ENCODE data around the gene DDAH2.

DDAH2 gene, protein sequence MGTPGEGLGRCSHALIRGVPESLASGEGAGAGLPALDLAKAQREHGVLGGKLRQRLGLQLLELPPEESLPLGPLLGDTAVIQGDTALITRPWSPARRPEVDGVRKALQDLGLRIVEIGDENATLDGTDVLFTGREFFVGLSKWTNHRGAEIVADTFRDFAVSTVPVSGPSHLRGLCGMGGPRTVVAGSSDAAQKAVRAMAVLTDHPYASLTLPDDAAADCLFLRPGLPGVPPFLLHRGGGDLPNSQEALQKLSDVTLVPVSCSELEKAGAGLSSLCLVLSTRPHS

DNA sequence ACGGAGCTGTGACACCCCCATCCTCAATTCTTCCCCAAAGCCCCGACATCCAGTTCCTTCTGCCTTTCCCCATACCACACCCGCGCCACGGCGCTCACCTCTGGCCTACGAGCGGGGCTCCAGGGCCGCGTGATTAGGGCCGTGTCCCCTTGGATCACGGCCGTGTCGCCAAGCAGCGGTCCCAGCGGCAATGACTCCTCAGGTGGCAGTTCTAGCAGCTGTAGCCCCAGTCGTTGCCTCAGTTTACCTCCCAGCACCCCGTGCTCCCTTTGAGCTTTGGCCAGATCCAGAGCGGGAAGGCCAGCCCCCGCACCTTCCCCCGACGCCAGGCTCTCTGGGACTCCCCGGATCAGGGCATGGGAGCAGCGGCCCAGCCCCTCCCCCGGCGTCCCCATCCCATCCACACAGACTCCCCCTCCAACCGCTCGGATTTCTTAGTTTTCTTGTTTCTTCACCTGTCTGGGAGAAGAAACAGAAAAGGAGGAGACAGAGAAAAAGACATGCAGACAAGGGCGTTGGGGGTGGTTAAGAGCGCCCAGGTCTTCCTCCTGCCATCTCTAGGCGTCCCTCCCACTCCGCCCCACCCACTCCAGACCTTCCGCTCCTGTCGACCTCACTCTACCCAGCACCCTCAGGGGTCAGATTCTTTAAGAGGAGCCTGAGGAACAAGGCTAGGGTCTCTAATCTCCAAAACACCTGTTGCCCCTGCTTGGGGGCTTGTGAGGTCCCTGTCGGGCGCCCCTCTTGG, at the start of gene DDAH2:
DDAH2 (minus strand) TSS at position 533 of the 748 bp plus-strand sequence; CDS start at position 395, 138 bp downstream.
- DNase-seq (ENCODE audit: low spot score in 2 of 2) = no peak
- Histone ChIP-seq H3K4me3 (peak within 1 kb of the TSS; percentile 82), H3K36me3 (replicated peaks) (peaks cover 35% of the 10 kb centered on the region), H3K4me1 (peaks cover 5% of the 10 kb centered on the region; the same call in 1 of the 2 replicates), H3K27me3 (ENCODE audit: low read depth) (no peaks in the 10 kb centered on the region), H3K9me3 (no peaks in the 10 kb centered on the region)
- in situ Hi-C loops (cut with MboI; ENCODE audit: low sequenced_read_pairs) = no loop called here

- Histone ChIP-seq H3K4me1 (peaks cover 6% of the 10 kb centered on the region), H3K9me3 (no peaks in the 10 kb centered on the region), H3K36me3 (replicated peaks) (peaks cover 55% of the 10 kb centered on the region), H3K27me3 (ENCODE audit: low read depth) (no peaks in the 10 kb centered on the region), H3K4me3 (no peak overlapping the region)
- in situ Hi-C loops (cut with MboI; ENCODE audit: low sequenced_read_pairs) = no loop called here
- DNase-seq (ENCODE audit: low spot score in 2 of 2) = no peak
Observed at GRCh38 chr6:31778193-31778592, 49.1 kb upstream of the DDAH2 start.

DNA sequence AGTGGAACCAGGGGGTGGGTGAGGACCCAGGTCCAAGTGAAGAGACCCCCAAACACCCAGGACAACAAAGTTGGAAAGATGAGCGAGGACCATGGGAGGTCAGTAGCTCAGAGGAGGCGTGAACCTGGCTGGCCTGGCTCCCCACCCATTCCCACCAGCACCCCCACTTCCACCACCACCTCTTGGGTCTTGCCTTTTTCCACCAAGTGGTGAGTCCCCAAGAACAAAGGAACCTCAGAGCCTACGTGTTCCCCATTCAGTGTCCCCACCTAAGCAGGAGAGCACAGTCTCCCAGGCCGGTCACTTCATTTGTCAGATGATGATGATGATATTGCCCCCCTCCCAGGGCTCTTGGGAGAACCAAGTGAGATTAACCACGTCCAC, 48.6 kb upstream of the DDAH2 start:
- in situ Hi-C loops (cut with MboI; ENCODE audit: low sequenced_read_pairs) = no loop called here
- Histone ChIP-seq H3K27me3 (ENCODE audit: low read depth) (no peaks in the 10 kb centered on the region), H3K9me3 (no peaks in the 10 kb centered on the region), H3K4me3 (no peak overlapping the region), H3K36me3 (replicated peaks) (peaks cover 50% of the 10 kb centered on the region), H3K4me1 (peaks cover 6% of the 10 kb centered on the region)
- DNase-seq (ENCODE audit: low spot score in 2 of 2) = no peak

GRCh38 chr6:31776989-31777666, 48.0 kb upstream of the DDAH2 start, which contains the start of gene VWA7:
Gene VWA7, minus strand, starts transcription at chr6:31777328. Its CDS starts 549 bp downstream, at chr6:31776779.
- Histone ChIP-seq H3K4me3 (no peak within 1 kb of the TSS), H3K27me3 (ENCODE audit: low read depth) (no peaks in the 10 kb centered on the region), H3K9me3 (no peaks in the 10 kb centered on the region), H3K36me3 (replicated peaks) (peaks cover 45% of the 10 kb centered on the region), H3K4me1 (peaks cover 6% of the 10 kb centered on the region)
- in situ Hi-C loops (cut with MboI; ENCODE audit: low sequenced_read_pairs) = no loop called here
- peak; percentile 26 to 63 for DNase-seq (ENCODE audit: low spot score in 2 of 2)

GRCh38 chr6:31776485-31776988, 47.4 kb upstream of the DDAH2 start:
- H3K4me3 ChIP-seq = no peak overlapping the region
- peaks cover 39% of the 10 kb centered on the region for H3K36me3 ChIP-seq (replicated peaks)
- peaks cover 6% of the 10 kb centered on the region for H3K4me1 ChIP-seq
- no peaks in the 10 kb centered on the region for H3K9me3 ChIP-seq
- in situ Hi-C loops (cut with MboI; ENCODE audit: low sequenced_read_pairs) = no loop called here
- DNase-seq (ENCODE audit: low spot score in 2 of 2) = no peak
- no peaks in the 10 kb centered on the region for H3K27me3 ChIP-seq (ENCODE audit: low read depth)

DNA sequence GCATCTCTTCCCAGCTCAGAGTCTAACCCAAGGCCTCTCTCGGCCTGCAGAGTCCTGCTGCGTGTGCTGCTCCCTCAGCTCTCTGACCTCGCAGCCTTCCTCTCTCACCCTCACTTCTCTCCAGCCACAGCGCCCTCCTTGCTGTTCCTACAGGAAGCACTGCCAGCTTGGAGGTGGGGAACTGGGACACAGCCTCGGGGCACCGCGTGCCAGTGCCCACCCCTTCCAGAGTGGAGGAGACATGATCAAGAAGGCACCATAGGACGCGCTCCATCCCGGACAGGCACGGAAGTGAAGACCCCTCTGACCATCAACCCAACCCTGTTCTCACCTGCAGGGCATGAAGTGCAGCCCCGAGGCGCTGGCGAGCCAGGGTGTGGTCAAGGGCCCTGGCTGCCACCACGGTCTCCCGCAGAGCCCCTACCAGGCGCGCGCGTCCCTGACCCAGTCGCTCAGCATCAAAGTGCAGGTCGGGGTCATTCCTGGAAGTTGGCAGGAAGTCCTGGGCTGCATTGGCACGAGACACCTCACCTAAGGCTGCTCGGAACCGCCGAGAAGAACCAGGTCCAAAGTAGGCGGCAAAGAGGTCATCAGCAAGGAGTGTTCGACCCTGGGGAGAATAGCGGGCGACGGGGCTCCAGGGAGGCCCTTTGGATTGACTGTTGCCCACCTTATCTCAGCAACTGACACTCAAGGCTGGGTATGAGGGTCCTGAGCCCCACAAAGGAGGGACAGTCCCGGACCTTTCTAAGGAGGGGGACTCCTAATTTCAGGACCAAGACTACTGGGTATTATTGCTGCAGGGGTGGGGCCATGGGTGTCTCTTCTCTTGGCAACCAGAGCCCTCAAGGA, 46.8 kb upstream of the DDAH2 start:
- H3K4me1 ChIP-seq = peaks cover 6% of the 10 kb centered on the region

GRCh38 chr6:31775184-31775583, 46.1 kb upstream of the DDAH2 start:
- peaks cover 25% of the 10 kb centered on the region for H3K36me3 ChIP-seq (replicated peaks)
- H3K9me3 ChIP-seq = no peaks in the 10 kb centered on the region
- DNase-seq (ENCODE audit: low spot score in 2 of 2) = no peak
- in situ Hi-C loops (cut with MboI; ENCODE audit: low sequenced_read_pairs) = no loop called here
- no peak overlapping the region for H3K4me3 ChIP-seq
- H3K27me3 ChIP-seq (ENCODE audit: low read depth) = no peaks in the 10 kb centered on the region
- H3K4me1 ChIP-seq = peaks cover 6% of the 10 kb centered on the region

More for the DNA sequence above, 46.8 kb upstream of the DDAH2 start:
- no peak for DNase-seq (ENCODE audit: low spot score in 2 of 2)
- Histone ChIP-seq H3K36me3 (replicated peaks) (peaks cover 32% of the 10 kb centered on the region), H3K9me3 (no peaks in the 10 kb centered on the region), H3K27me3 (ENCODE audit: low read depth) (no peaks in the 10 kb centered on the region), H3K4me3 (no peak overlapping the region)
- in situ Hi-C loops (cut with MboI; ENCODE audit: low sequenced_read_pairs) = no loop called here

- no peak for DNase-seq (ENCODE audit: low spot score in 2 of 2)
- Histone ChIP-seq H3K36me3 (replicated peaks) (no peaks in the 10 kb centered on the region), H3K9me3 (no peaks in the 10 kb centered on the region), H3K27me3 (ENCODE audit: low read depth) (no peaks in the 10 kb centered on the region), H3K4me3 (no peak overlapping the region), H3K4me1 (peaks cover 2% of the 10 kb centered on the region)
- in situ Hi-C loops (cut with MboI; ENCODE audit: low sequenced_read_pairs) = no loop called here
Observed at GRCh38 chr6:31771992-31772358, 42.9 kb upstream of the DDAH2 start.

DNA sequence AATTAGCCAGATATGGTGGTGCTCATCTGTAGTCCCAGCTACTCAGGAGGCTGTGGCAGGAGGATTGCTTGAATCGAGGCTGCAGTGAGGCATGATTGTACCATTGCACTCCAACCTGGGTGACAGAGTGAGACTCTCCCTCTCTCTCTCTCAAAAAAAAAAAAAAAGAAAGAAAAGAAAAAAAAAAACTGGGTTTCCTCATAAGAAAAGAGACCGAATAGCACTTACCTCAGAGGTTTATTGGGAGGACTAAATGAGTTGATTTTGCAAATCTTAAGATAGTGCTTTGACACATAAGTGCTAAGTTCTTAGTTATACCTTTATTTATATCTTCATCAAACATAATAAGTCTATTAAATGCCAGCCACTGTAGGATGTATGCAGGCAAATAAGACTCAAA, 41.8 kb upstream of the DDAH2 start:
- DNase-seq (ENCODE audit: low spot score in 2 of 2) = no peak
- Histone ChIP-seq H3K4me1 (no peaks in the 10 kb centered on the region; the same call in 1 of the 2 replicates), H3K9me3 (no peaks in the 10 kb centered on the region), H3K4me3 (no peak overlapping the region), H3K36me3 (replicated peaks) (no peaks in the 10 kb centered on the region; the same call in 1 of the 2 replicates), H3K27me3 (ENCODE audit: low read depth) (no peaks in the 10 kb centered on the region)
- in situ Hi-C loops (cut with MboI; ENCODE audit: low sequenced_read_pairs) = no loop called here

GRCh38 chr6:31769684-31770371, 40.7 kb upstream of the DDAH2 start:
- Histone ChIP-seq H3K9me3 (no peaks in the 10 kb centered on the region), H3K4me1 (no peaks in the 10 kb centered on the region; the same call in 1 of the 2 replicates), H3K27me3 (ENCODE audit: low read depth) (no peaks in the 10 kb centered on the region), H3K36me3 (replicated peaks) (peaks cover 3% of the 10 kb centered on the region), H3K4me3 (no peak overlapping the region)
- DNase-seq (ENCODE audit: low spot score in 2 of 2) = peak; percentile 40 to 86
- in situ Hi-C loops (cut with MboI; ENCODE audit: low sequenced_read_pairs) = no loop called here

DNA sequence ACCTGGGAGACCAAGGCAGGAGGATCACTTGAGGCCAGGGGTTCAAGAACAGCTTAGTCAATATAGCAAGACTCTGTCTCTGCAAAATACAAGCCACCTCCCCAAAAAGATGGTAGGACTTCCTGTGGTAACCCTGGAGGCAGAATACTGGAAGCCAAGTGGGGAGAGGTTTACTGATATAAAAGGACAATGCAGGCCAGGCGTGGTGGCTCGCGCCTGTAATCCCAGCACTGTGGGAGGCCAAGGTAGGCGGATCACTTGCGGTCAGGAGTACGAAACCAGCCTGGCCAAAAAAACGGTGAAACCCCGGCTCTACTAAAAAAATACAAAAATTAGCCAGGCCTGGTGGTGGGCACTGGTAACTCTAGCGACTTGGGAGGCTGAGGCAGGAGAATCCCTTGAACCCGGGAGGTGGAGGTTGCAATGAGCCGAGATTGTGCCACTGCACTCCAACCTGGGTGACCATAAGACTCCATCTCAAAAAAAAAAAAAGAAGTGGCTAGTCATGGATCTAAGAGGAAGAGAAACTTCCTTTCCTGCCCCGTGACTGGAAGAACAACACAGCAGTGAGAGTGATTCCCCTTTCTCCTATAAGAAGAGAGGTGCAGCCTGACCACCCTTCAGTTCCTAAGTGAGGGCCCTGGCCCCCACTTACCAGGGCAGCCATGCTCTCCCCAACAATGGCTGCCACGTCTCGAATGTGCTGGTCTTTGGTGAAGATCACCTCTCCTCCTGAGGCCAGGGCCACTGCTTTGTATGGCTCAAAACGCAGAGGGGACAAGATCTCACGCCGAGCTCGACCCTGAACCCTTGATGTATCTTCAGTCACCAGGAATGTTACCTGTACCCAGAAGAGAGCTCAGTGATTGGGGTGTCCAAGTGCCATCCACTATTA, 39.5 kb upstream of the DDAH2 start:
- Histone ChIP-seq H3K9me3 (no peaks in the 10 kb centered on the region), H3K36me3 (replicated peaks) (peaks cover 15% of the 10 kb centered on the region), H3K4me1 (no peaks in the 10 kb centered on the region; the same call in 1 of the 2 replicates), H3K4me3 (no peak overlapping the region), H3K27me3 (ENCODE audit: low read depth) (no peaks in the 10 kb centered on the region)
- in situ Hi-C loops (cut with MboI; ENCODE audit: low sequenced_read_pairs) = no loop called here
- DNase-seq (ENCODE audit: low spot score in 2 of 2) = no peak

GRCh38 chr6:31767096-31767645, 38.1 kb upstream of the DDAH2 start:
- in situ Hi-C loops (cut with MboI; ENCODE audit: low sequenced_read_pairs) = no loop called here
- Histone ChIP-seq H3K4me3 (no peak overlapping the region), H3K4me1 (peaks cover 5% of the 10 kb centered on the region), H3K27me3 (ENCODE audit: low read depth) (no peaks in the 10 kb centered on the region), H3K36me3 (replicated peaks) (peaks cover 30% of the 10 kb centered on the region), H3K9me3 (no peaks in the 10 kb centered on the region)
- DNase-seq (ENCODE audit: low spot score in 2 of 2) = no peak
